ENCODE measurements around the gene ZC3H13. TPM values are rescaled to one million over a fixed set of nuclear protein-coding genes. Genes with fewer than 3 reads are reported as not detected.

The ZC3H13 gene
- total and polyA plus RNA-seq, 12 donors, result 11.2 to 43.9 (median 24.5) TPM

- WGBS, 4 donors, result 65 to 84% (median 77%) methylated on average over 5 of the region's 5 CpGs
- no peak for DNase-seq
- Histone ChIP-seq H3K9me3 (replicated peaks in 1 of 3) (no peaks in the 10 kb centered on the region), H3K36me3 (replicated peaks in 1 of 2) (no peaks in the 10 kb centered on the region), H3K27ac (no peak overlapping the region), H3K27me3 (no peaks in the 10 kb centered on the region), H3K4me1 (replicated peaks in 1 of 2) (no peaks in the 10 kb centered on the region), H3K4me3 (no peak overlapping the region)
- no peak for TF ChIP-seq POLR2A (IDR thresholded peaks at IDR 0.05)
- TF ChIP-seq CTCF (IDR thresholded peaks at IDR 0.05), result no peak
- intact Hi-C loops (cut with DNase I), result no loop called here
Observed at GRCh38 chr13:45932172-45932571, 120.4 kb downstream of the ZC3H13 start.

DNA sequence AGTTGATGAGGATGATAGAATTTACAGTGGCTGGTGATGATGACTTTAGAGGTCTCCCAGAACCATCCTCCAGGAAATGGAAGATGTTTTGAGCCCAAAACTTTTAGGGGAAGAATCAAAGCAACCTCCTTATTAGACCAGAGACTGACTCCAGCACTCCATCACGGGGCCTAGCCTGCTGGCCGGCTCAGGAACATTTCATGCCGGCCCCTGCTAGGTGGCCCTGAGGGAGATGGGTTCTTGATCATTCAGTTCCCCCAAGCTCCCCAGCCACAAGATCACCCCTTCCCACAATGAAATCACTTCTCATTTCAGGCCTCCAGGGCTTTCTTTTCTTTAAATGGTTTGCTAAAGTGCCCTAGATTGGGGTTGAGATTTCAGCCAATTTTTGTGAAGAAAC lies 121.3 kb downstream of the ZC3H13 start:
- 79 to 90% (median 88%) methylated on average over 1 to 3 of the region's 3 CpGs for WGBS, 4 donors
- intact Hi-C loops (cut with DNase I), result no loop called here
- no peak for TF ChIP-seq POLR2A (IDR thresholded peaks at IDR 0.05)
- no peak for TF ChIP-seq CTCF (IDR thresholded peaks at IDR 0.05)
- no peaks in the 10 kb centered on the region for H3K27me3 ChIP-seq
- no peak overlapping the region for H3K4me3 ChIP-seq
- no peak overlapping the region for H3K27ac ChIP-seq
- no peak for DNase-seq
- H3K9me3 ChIP-seq (replicated peaks in 1 of 3), result no peaks in the 10 kb centered on the region
- H3K4me1 ChIP-seq (replicated peaks in 1 of 2), result no peaks in the 10 kb centered on the region
- no peaks in the 10 kb centered on the region for H3K36me3 ChIP-seq (replicated peaks in 1 of 2)

GRCh38 chr13:45930177-45930576 lies 122.4 kb downstream of the ZC3H13 start:
- H3K4me1 ChIP-seq (replicated peaks in 1 of 2), result no peaks in the 10 kb centered on the region
- no peak overlapping the region for H3K27ac ChIP-seq
- 59 to 69% (median 64%) methylated on average over 7 of the region's 7 CpGs for WGBS, 4 donors
- no peaks in the 10 kb centered on the region for H3K9me3 ChIP-seq (replicated peaks in 1 of 3)
- TF ChIP-seq POLR2A (IDR thresholded peaks at IDR 0.05) (no peak), CTCF (IDR thresholded peaks at IDR 0.05) (no peak)
- intact Hi-C loops (cut with DNase I), result no loop called here
- H3K36me3 ChIP-seq (replicated peaks in 1 of 2), result no peaks in the 10 kb centered on the region
- H3K4me3 ChIP-seq, result no peak overlapping the region
- H3K27me3 ChIP-seq, result no peaks in the 10 kb centered on the region
- no peak for DNase-seq

- Histone ChIP-seq H3K27ac (no peak overlapping the region), H3K4me1 (replicated peaks in 1 of 2) (no peaks in the 10 kb centered on the region), H3K27me3 (no peaks in the 10 kb centered on the region), H3K36me3 (replicated peaks in 1 of 2) (no peaks in the 10 kb centered on the region), H3K4me3 (no peak overlapping the region), H3K9me3 (replicated peaks in 1 of 3) (no peaks in the 10 kb centered on the region)
- intact Hi-C loops (cut with DNase I), result no loop called here
- WGBS, 4 donors, result 47 to 62% (median 56%) methylated on average over 2 of the region's 2 CpGs
- DNase-seq, result no peak
- TF ChIP-seq CTCF (IDR thresholded peaks at IDR 0.05), result no peak
- TF ChIP-seq POLR2A (IDR thresholded peaks at IDR 0.05), result no peak
Observed at GRCh38 chr13:45928843-45929242, 123.7 kb downstream of the ZC3H13 start.

Measured in adrenal gland (tissue), 12 donors.